Neutrophil (primary cell): ENCODE results near the gene HLA-DOA.

Experiments used
- H3K27ac ChIP-seq: fragments of 200-600 bp; sonication (generic); 2 replicates; pipeline ENCODE4 v1.5.1; 2016; ENCODE audit warnings: mild to moderate bottlenecking, moderate library complexity
- H3K27me3 ChIP-seq: fragments of 200-600 bp; sonication (generic); 2 replicates; pipeline ENCODE4 v1.6.0; 2016; ENCODE audit warnings: mild to moderate bottlenecking
- H3K36me3 ChIP-seq: fragments of 200-600 bp; sonication (generic); 2 replicates; pipeline ENCODE4 v1.5.1; 2017
- H3K4me1 ChIP-seq, 2 experiments: fragments of 200-600 bp in 1 of 2; sonication (generic) in 1 of 2; 1 replicate in 1 of 2; 2 replicates in 1 of 2; pipeline versions ENCODE4 v1.5.1 to v1.6.1; 2013 to 2016; ENCODE audit warnings: low read depth in 1 of 2, low read length in 1 of 2, mild to moderate bottlenecking in 1 of 2, moderate library complexity in 1 of 2; ENCODE audit not compliant: control insufficient read depth in 1 of 2, insufficient read depth in 1 of 2
- H3K4me3 ChIP-seq, 2 experiments: fragments of 200-600 bp in 1 of 2; sonication (generic) in 1 of 2; 1 replicate in 1 of 2; 2 replicates in 1 of 2; pipeline ENCODE4 v1.5.1; 2013 to 2016; ENCODE audit warnings: low read depth in 1 of 2, low read length in 1 of 2, mild to moderate bottlenecking in 1 of 2, moderate library complexity in 1 of 2
- H3K9me3 ChIP-seq: fragments of 200-600 bp; sonication (generic); 2 replicates; pipeline ENCODE4 v1.5.1; 2016
- CTCF ChIP-seq: fragments of 200-600 bp; sonication (generic); IDR thresholded peaks from 2 replicates; pipeline ENCODE4 v1.5.1; 2016; ENCODE audit warnings: antibody characterized with exemption

HLA-DOA gene

GRCh38 chr6:33050014-33050810 lies 40.8 kb upstream of the HLA-DOA start:
- H3K4me1 ChIP-seq, result no peaks in the 10 kb centered on the region
- no peak overlapping the region for H3K27ac ChIP-seq
- H3K27me3 ChIP-seq, result no peaks in the 10 kb centered on the region
- no peaks in the 10 kb centered on the region for H3K36me3 ChIP-seq
- TF ChIP-seq CTCF, result no peak
- H3K4me3 ChIP-seq, result no peak overlapping the region
- no peaks in the 10 kb centered on the region for H3K9me3 ChIP-seq

GRCh38 chr6:33049323-33050013 lies 40.1 kb upstream of the HLA-DOA start:
- Histone ChIP-seq H3K27ac (no peak overlapping the region), H3K36me3 (no peaks in the 10 kb centered on the region), H3K4me1 (no peaks in the 10 kb centered on the region), H3K4me3 (no peak overlapping the region), H3K27me3 (no peaks in the 10 kb centered on the region), H3K9me3 (no peaks in the 10 kb centered on the region)
- TF ChIP-seq CTCF, result no peak

DNA sequence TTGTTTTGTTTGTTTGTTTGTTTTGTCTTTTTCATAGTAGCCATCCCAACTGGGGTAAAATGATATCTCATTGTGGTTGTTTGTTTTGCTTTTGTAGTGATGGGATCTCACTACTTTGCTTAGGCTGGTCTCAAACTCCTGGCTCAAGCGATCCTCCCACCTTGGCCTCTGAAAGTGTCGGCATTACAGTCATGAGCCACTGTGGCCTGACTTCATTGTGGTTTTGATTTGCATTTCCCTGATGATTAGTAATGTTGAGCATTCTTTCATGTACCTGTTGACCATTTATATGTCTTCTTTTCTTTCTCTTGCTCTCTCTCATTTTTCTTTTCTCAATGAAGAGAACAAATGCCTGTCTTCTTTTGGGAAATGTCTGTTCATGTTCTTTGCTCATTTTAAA lies 30.8 kb upstream of the HLA-DOA start:
- H3K36me3 ChIP-seq, result no peaks in the 10 kb centered on the region
- no peak overlapping the region for H3K4me3 ChIP-seq
- no peaks in the 10 kb centered on the region for H3K27me3 ChIP-seq
- no peak for TF ChIP-seq CTCF
- H3K9me3 ChIP-seq, result no peaks in the 10 kb centered on the region
- no peaks in the 10 kb centered on the region for H3K4me1 ChIP-seq
- no peak overlapping the region for H3K27ac ChIP-seq

GRCh38 chr6:33036535-33036934 lies 27.1 kb upstream of the HLA-DOA start:
- Histone ChIP-seq H3K9me3 (no peaks in the 10 kb centered on the region), H3K27me3 (no peaks in the 10 kb centered on the region), H3K36me3 (no peaks in the 10 kb centered on the region), H3K4me3 (no peak overlapping the region), H3K27ac (no peak overlapping the region), H3K4me1 (no peaks in the 10 kb centered on the region)
- no peak for TF ChIP-seq CTCF

- no peak for TF ChIP-seq CTCF
- H3K4me3 ChIP-seq, result no peak overlapping the region
- H3K36me3 ChIP-seq, result no peaks in the 10 kb centered on the region
- no peaks in the 10 kb centered on the region for H3K4me1 ChIP-seq
- H3K27ac ChIP-seq, result no peak overlapping the region
- no peaks in the 10 kb centered on the region for H3K9me3 ChIP-seq
- H3K27me3 ChIP-seq, result peaks cover 8% of the 10 kb centered on the region
Observed at GRCh38 chr6:33034554-33034953, 25.2 kb upstream of the HLA-DOA start.
